ENCODE data around the gene PCCA. TPM values are rescaled to one million over a fixed set of nuclear protein-coding genes. Genes with fewer than 3 reads are reported as not detected.

The PCCA gene
- polyA plus RNA-seq, 4 donors, result 3.0 to 24.7 (median 14.8) TPM

DNA sequence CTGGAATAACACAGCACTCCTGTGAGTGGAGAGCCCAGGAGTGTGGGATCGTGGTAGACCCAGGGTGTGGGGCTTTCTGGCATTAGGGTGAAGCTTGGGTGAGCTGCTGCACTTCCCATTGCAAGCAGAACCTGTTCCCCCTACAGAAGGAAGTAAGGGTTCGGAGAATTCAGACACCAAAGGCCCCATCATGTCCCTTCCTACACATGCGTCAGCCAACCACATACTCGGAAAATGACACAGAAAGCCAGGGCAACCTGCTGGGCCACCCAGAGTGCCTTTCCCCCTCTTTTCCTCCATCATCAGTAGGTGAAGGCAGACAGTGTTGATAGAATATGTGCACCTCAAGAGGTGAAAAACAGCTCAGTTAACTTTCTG is 456.8 kb downstream of the PCCA start:
- H3K4me1 ChIP-seq (ENCODE audit: control insufficient read depth in 3 of 3, insufficient read depth in 2 of 3, low read depth in 1 of 3, low read length in 2 of 3), result peaks cover 0 to 7% (median 4%) of the 10 kb centered on the region in 3 donors
- no peak for DNase-seq
- WGBS, 3 donors, result 93 to 95% (median 94%) methylated on average over 4 of the region's 4 CpGs
- H3K27ac ChIP-seq (ENCODE audit: low read depth in 1 of 3, low read length in 2 of 3), result no peak overlapping the region
- H3K4me3 ChIP-seq (ENCODE audit: low read depth in 1 of 3, low read length in 3 of 3), result no peak overlapping the region
- no peaks in the 10 kb centered on the region for H3K9me3 ChIP-seq (ENCODE audit: control insufficient read depth in 2 of 2, insufficient read depth in 1 of 2, low read depth in 1 of 2, low read length in 1 of 2)
- peaks cover 0 to 2% (median 0%) of the 10 kb centered on the region in 3 donors for H3K27me3 ChIP-seq (ENCODE audit: control insufficient read depth in 3 of 3, insufficient read depth in 3 of 3, low read length in 3 of 3)
- H3K36me3 ChIP-seq (ENCODE audit: control insufficient read depth in 3 of 3, insufficient read depth in 2 of 3, low read depth in 1 of 3, low read length in 3 of 3), result peaks cover 0 to 6% (median 0%) of the 10 kb centered on the region in 3 donors
- FAIRE-seq, result no peak

DNA sequence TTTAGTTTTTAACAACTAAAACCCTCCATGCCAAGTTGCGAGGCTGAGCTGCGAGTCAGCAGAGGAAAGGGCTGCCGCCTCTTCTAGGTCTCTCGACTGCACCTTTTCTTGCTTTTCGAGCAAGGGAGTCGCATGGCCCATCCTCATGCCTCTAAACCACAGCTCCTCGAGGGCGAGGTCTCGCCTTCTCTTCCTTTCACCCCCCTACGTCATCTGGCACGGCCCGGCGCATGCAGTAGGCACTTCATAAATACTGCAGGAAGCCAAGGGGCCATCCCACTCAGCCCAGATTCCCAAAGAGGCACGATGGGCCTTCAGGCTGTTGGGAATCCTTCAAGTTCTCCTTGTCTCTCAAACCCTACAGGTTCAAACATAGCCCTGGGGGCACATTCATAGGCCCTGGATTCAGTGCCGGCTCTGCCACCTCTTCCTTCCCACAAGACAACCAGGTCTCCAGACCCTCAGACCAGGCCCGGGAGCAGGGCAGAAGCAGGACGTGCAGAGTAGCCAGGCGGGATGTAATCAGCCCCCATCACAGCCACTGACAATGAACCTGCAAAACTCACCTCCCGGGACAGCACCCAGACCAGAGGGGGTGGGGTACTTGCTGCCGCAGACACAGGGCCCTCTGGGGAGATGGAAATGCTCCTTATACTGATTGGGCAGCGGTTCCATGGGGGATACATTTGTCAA is 458.0 kb downstream of the PCCA start:
- no peaks in the 10 kb centered on the region for H3K9me3 ChIP-seq (ENCODE audit: control insufficient read depth in 2 of 2, insufficient read depth in 1 of 2, low read depth in 1 of 2, low read length in 1 of 2)
- H3K36me3 ChIP-seq (ENCODE audit: control insufficient read depth in 3 of 3, insufficient read depth in 2 of 3, low read depth in 1 of 3, low read length in 3 of 3), result peaks cover 0 to 6% (median 0%) of the 10 kb centered on the region in 3 donors
- 95 to 97% (median 96%) methylated on average over 21 of the region's 21 CpGs for WGBS, 3 donors
- H3K4me1 ChIP-seq (ENCODE audit: control insufficient read depth in 3 of 3, insufficient read depth in 2 of 3, low read depth in 1 of 3, low read length in 2 of 3), result peaks cover 0 to 7% (median 4%) of the 10 kb centered on the region in 3 donors
- FAIRE-seq (no peak), DNase-seq (no peak)
- H3K27me3 ChIP-seq (ENCODE audit: control insufficient read depth in 3 of 3, insufficient read depth in 3 of 3, low read length in 3 of 3), result no peaks in the 10 kb centered on the region
- H3K27ac ChIP-seq (ENCODE audit: low read depth in 1 of 3, low read length in 2 of 3), result no peak overlapping the region
- H3K4me3 ChIP-seq (ENCODE audit: low read depth in 1 of 3, low read length in 3 of 3), result no peak overlapping the region

DNA sequence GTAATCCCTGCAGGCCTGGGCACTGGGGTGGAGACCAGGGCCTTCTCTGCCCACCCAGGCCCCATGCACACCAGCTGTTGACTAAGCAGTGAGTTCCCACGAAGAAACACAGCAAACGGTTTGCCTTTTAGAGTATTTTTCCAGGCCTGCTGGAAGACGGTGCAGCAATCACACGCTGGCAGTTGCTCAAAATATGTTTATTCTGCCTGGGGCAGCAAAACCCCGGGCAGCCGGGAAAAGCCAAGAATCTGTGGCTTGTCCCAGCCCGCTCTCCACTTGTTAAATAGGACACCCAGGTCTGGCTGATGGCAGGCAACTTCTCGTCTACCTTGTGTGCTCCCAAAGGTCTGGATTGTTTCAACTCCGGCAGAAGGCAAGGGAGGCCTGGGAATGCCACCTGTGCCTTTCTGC is 458.9 kb downstream of the PCCA start:
- FAIRE-seq (no peak), DNase-seq (no peak)
- no peaks in the 10 kb centered on the region for H3K9me3 ChIP-seq (ENCODE audit: control insufficient read depth in 2 of 2, insufficient read depth in 1 of 2, low read depth in 1 of 2, low read length in 1 of 2)
- H3K4me1 ChIP-seq (ENCODE audit: control insufficient read depth in 3 of 3, insufficient read depth in 2 of 3, low read depth in 1 of 3, low read length in 2 of 3), result peaks cover 0 to 7% (median 4%) of the 10 kb centered on the region in 3 donors
- H3K27ac ChIP-seq (ENCODE audit: low read depth in 1 of 3, low read length in 2 of 3), result peak overlapping the region in 1 of 3 donors; percentile 7
- no peaks in the 10 kb centered on the region for H3K27me3 ChIP-seq (ENCODE audit: control insufficient read depth in 3 of 3, insufficient read depth in 3 of 3, low read length in 3 of 3)
- 77 to 82% (median 79%) methylated on average over 9 of the region's 9 CpGs for WGBS, 3 donors
- peaks cover 0 to 6% (median 0%) of the 10 kb centered on the region in 3 donors for H3K36me3 ChIP-seq (ENCODE audit: control insufficient read depth in 3 of 3, insufficient read depth in 2 of 3, low read depth in 1 of 3, low read length in 3 of 3)
- H3K4me3 ChIP-seq (ENCODE audit: low read depth in 1 of 3, low read length in 3 of 3), result no peak overlapping the region

DNA sequence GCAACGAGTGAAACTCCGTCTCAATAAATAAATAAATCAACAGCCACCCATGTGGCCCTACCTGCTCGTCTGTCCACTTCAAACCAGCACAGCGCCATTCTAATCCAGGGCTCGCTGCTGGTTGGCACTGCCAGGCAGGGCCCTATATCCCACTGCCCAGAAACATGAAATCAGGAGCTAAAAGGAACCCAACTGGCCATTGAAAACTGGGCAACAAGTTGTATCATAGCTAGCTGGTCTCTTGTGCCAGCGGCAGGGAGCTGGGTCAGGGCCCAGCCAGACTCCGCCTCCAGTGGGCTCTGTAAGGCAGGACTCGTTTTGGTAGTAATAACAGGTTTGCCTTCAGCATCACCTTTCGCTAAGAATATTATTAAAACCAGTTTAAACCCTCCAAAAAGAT is 460.4 kb downstream of the PCCA start:
- 93 to 95% (median 94%) methylated on average over 9 of the region's 9 CpGs for WGBS, 3 donors
- Histone ChIP-seq H3K4me3 (ENCODE audit: low read depth in 1 of 3, low read length in 3 of 3) (no peak overlapping the region), H3K4me1 (ENCODE audit: control insufficient read depth in 3 of 3, insufficient read depth in 2 of 3, low read depth in 1 of 3, low read length in 2 of 3) (no peaks in the 10 kb centered on the region), H3K27ac (ENCODE audit: low read depth in 1 of 3, low read length in 2 of 3) (no peak overlapping the region), H3K9me3 (ENCODE audit: control insufficient read depth in 2 of 2, insufficient read depth in 1 of 2, low read depth in 1 of 2, low read length in 1 of 2) (no peaks in the 10 kb centered on the region), H3K36me3 (ENCODE audit: control insufficient read depth in 3 of 3, insufficient read depth in 2 of 3, low read depth in 1 of 3, low read length in 3 of 3) (peaks cover 0 to 8% (median 0%) of the 10 kb centered on the region in 3 donors), H3K27me3 (ENCODE audit: control insufficient read depth in 3 of 3, insufficient read depth in 3 of 3, low read length in 3 of 3) (no peaks in the 10 kb centered on the region)
- DNase-seq, result no peak
- FAIRE-seq, result no peak

DNA sequence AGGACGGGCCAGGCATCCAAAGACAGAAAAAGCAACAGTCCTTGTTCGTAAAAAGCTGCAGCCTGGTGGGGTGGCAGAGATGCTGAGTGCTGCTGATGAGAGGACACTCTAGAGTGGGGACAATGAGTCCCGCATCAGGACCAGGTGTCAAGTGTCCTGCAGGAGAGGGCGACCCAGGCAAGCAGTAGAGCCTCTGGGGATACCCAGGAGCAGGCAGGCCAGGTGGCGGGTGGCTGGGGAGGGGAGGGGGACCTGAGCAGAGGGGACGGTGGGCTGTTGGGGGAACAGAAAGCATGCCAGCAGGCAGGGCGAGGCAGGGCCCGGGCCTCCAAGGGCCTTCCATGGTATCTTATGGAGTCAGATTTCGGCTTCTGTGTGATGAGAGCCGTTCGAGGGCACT is 463.9 kb downstream of the PCCA start:
- Histone ChIP-seq H3K4me1 (ENCODE audit: control insufficient read depth in 3 of 3, insufficient read depth in 2 of 3, low read depth in 1 of 3, low read length in 2 of 3) (no peaks in the 10 kb centered on the region), H3K9me3 (ENCODE audit: control insufficient read depth in 2 of 2, insufficient read depth in 1 of 2, low read depth in 1 of 2, low read length in 1 of 2) (no peaks in the 10 kb centered on the region), H3K36me3 (ENCODE audit: control insufficient read depth in 3 of 3, insufficient read depth in 2 of 3, low read depth in 1 of 3, low read length in 3 of 3) (peaks cover 0 to 3% (median 0%) of the 10 kb centered on the region in 3 donors), H3K4me3 (ENCODE audit: low read depth in 1 of 3, low read length in 3 of 3) (no peak overlapping the region), H3K27me3 (ENCODE audit: control insufficient read depth in 3 of 3, insufficient read depth in 3 of 3, low read length in 3 of 3) (no peaks in the 10 kb centered on the region), H3K27ac (ENCODE audit: low read depth in 1 of 3, low read length in 2 of 3) (no peak overlapping the region)
- WGBS, 3 donors, result 94 to 95% (median 95%) methylated on average over 11 of the region's 11 CpGs
- no peak for DNase-seq
- FAIRE-seq, result no peak

DNA sequence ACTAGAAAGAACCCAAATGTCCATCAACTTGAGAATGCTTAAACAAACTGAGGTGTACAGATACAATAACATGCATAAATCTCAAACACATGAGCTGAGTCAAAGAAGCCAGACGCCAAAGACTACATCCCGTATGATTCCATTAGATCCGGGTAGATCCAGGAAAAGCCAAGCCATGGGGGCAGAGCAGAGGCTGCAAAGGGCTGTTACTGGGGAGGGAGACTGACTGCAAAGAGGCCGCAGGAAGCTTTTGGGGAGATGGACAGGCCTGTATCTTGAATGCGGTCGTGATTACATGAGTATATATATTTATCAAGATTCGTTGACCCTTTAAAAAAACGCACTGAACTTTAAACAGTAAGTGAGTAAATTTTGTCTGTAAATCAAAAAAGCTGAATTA is 471.0 kb downstream of the PCCA start:
- H3K9me3 ChIP-seq (ENCODE audit: control insufficient read depth in 2 of 2, insufficient read depth in 1 of 2, low read depth in 1 of 2, low read length in 1 of 2), result no peaks in the 10 kb centered on the region
- H3K4me1 ChIP-seq (ENCODE audit: control insufficient read depth in 3 of 3, insufficient read depth in 2 of 3, low read depth in 1 of 3, low read length in 2 of 3), result peaks cover 0 to 6% (median 2%) of the 10 kb centered on the region in 3 donors
- H3K27ac ChIP-seq (ENCODE audit: low read depth in 1 of 3, low read length in 2 of 3), result no peak overlapping the region
- no peak overlapping the region for H3K4me3 ChIP-seq (ENCODE audit: low read depth in 1 of 3, low read length in 3 of 3)
- no peaks in the 10 kb centered on the region for H3K27me3 ChIP-seq (ENCODE audit: control insufficient read depth in 3 of 3, insufficient read depth in 3 of 3, low read length in 3 of 3)
- no peak for FAIRE-seq
- H3K36me3 ChIP-seq (ENCODE audit: control insufficient read depth in 3 of 3, insufficient read depth in 2 of 3, low read depth in 1 of 3, low read length in 3 of 3), result no peaks in the 10 kb centered on the region
- WGBS, 3 donors, result 91 to 94% (median 91%) methylated on average over 8 of the region's 8 CpGs
- DNase-seq, result no peak

DNA sequence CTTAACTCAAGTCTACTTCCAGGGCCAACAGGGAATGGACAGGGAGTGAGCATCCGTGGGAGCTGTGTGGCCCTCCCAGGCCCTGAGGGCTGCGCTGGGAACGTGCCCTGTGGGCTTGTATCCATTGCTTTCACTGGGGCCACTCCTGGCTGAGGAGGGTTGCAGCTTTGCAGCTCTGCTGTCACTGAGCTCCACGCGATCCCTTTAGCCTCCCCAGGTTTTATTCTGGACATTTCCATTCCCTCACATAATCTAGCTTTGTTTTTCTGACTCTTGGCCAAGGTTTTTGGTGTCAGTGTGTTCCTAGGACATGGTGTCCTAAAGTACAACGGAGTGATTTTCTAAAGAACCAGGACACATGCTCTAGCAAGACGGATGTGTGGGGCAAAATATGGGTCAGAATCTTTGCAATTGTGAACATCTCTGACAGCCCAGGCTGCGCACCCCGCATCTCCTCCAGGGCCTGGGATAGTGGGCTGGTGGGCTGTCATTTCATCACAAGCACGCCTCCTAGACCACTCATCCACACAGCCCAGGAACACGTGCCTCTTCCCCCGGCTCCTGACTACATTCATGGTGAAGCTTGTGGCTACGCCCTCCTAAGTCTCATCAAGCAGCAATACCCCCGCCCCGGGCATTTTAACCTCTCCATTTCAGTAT is 471.7 kb downstream of the PCCA start:
- Histone ChIP-seq H3K27ac (ENCODE audit: low read depth in 1 of 3, low read length in 2 of 3) (no peak overlapping the region), H3K36me3 (ENCODE audit: control insufficient read depth in 3 of 3, insufficient read depth in 2 of 3, low read depth in 1 of 3, low read length in 3 of 3) (no peaks in the 10 kb centered on the region), H3K27me3 (ENCODE audit: control insufficient read depth in 3 of 3, insufficient read depth in 3 of 3, low read length in 3 of 3) (no peaks in the 10 kb centered on the region), H3K9me3 (ENCODE audit: control insufficient read depth in 2 of 2, insufficient read depth in 1 of 2, low read depth in 1 of 2, low read length in 1 of 2) (peaks cover 0 to 2% of the 10 kb centered on the region in 2 donors), H3K4me3 (ENCODE audit: low read depth in 1 of 3, low read length in 3 of 3) (no peak overlapping the region), H3K4me1 (ENCODE audit: control insufficient read depth in 3 of 3, insufficient read depth in 2 of 3, low read depth in 1 of 3, low read length in 2 of 3) (peaks cover 0 to 6% (median 2%) of the 10 kb centered on the region in 3 donors)
- FAIRE-seq (no peak), DNase-seq (no peak)
- WGBS, 3 donors, result 91 to 93% (median 92%) methylated on average over 15 of the region's 15 CpGs

DNA sequence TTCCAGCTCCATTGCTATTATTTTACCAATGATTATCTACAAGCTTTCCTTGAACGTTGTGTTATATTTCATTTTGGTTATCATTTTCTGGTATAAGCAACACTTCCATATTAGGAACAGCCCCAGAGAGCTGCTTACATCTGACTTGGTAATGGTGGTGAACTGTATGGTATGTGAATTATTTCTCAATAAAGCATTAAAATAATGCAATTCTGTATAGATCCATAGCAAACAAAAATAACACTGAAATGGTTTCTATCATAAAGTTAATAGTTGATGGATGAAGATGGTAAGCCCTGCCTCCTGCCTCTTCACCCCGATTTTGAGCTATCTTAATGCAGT is 472.2 kb downstream of the PCCA start:
- DNase-seq, result no peak

More for the DNA sequence above, 472.2 kb downstream of the PCCA start:
- no peak for FAIRE-seq
- Histone ChIP-seq H3K36me3 (ENCODE audit: control insufficient read depth in 3 of 3, insufficient read depth in 2 of 3, low read depth in 1 of 3, low read length in 3 of 3) (no peaks in the 10 kb centered on the region), H3K4me3 (ENCODE audit: low read depth in 1 of 3, low read length in 3 of 3) (no peak overlapping the region), H3K27me3 (ENCODE audit: control insufficient read depth in 3 of 3, insufficient read depth in 3 of 3, low read length in 3 of 3) (no peaks in the 10 kb centered on the region), H3K27ac (ENCODE audit: low read depth in 1 of 3, low read length in 2 of 3) (no peak overlapping the region), H3K9me3 (ENCODE audit: control insufficient read depth in 2 of 2, insufficient read depth in 1 of 2, low read depth in 1 of 2, low read length in 1 of 2) (peaks cover 0 to 7% of the 10 kb centered on the region in 2 donors), H3K4me1 (ENCODE audit: control insufficient read depth in 3 of 3, insufficient read depth in 2 of 3, low read depth in 1 of 3, low read length in 2 of 3) (peaks cover 0 to 6% (median 2%) of the 10 kb centered on the region in 3 donors)
- WGBS, 3 donors, result 65 to 75% (median 73%) methylated on average over 2 of the region's 2 CpGs

Measured in small intestine (tissue), 7 donors.